Thoracic aorta (tissue), 2 donors: ENCODE results near the gene PSMA5. TPM values are rescaled to one million over a fixed set of nuclear protein-coding genes. Genes with fewer than 3 reads are reported as not detected.

ENCODE experiments used
- ATAC-seq: fragments of 150-250 bp; one replicate; pipeline ENCODE4 v1.8.0; 2017; ENCODE audit warnings: low read depth; ENCODE audit not compliant: insufficient number of reproducible peaks, low FRiP score
- DNase-seq: peaks from one replicate; pipeline ENCODE4 v3.0.0-alpha.2; 2020; ENCODE audit warnings: low spot score
- H3K27ac ChIP-seq, 2 donors: fragments of 200-600 bp; sonication (generic); 1 replicate in 1 of 2; 2 replicates in 1 of 2; pipeline ENCODE4 v1.5.1; 2016; ENCODE audit warnings: mild to moderate bottlenecking in 2 of 2, moderate library complexity in 2 of 2
- H3K27me3 ChIP-seq: fragments of 200-600 bp; sonication (generic); replicated peaks from 2 replicates; pipeline ENCODE4 v1.6.0; 2016; ENCODE audit warnings: mild to moderate bottlenecking; ENCODE audit not compliant: insufficient read depth
- H3K36me3 ChIP-seq: fragments of 200-600 bp; sonication (generic); one replicate; pipeline ENCODE4 v1.5.1; 2016
- H3K4me1 ChIP-seq, 2 donors: fragments of 200-600 bp; sonication (generic); 1 replicate in 1 of 2; 2 replicates in 1 of 2; pipeline versions ENCODE4 v1.5.1 to v1.6.0; 2016; ENCODE audit warnings: low read depth in 2 of 2, mild to moderate bottlenecking in 1 of 2; ENCODE audit not compliant: control insufficient read depth in 1 of 2
- H3K4me3 ChIP-seq: fragments of 200-600 bp; sonication (generic); 2 replicates; pipeline ENCODE4 v1.5.1; 2016; ENCODE audit warnings: mild to moderate bottlenecking
- H3K9me3 ChIP-seq: fragments of 200-600 bp; sonication (generic); 2 replicates; pipeline ENCODE4 v1.5.1; 2016
- total RNA-seq, 2 donors: library from RNA; depleted of rRNA; stranded (reverse); fragments of >200 nt; gene quantifications; one replicate each; pipeline versions ENCODE4 v1.1.0 to v1.2.3, GENCODE V29; 2016
- TF ChIP-seq, protein P1 (sequence below): fragments of 200-600 bp; sonication (generic); IDR thresholded peaks from one replicate; pipeline ENCODE4 v1.5.1; 2019; ENCODE audit warnings: antibody characterized with exemption

The PSMA5 gene
- total RNA-seq, 2 donors from 2014 or later, result 17.3 to 20.1 TPM

DNA sequence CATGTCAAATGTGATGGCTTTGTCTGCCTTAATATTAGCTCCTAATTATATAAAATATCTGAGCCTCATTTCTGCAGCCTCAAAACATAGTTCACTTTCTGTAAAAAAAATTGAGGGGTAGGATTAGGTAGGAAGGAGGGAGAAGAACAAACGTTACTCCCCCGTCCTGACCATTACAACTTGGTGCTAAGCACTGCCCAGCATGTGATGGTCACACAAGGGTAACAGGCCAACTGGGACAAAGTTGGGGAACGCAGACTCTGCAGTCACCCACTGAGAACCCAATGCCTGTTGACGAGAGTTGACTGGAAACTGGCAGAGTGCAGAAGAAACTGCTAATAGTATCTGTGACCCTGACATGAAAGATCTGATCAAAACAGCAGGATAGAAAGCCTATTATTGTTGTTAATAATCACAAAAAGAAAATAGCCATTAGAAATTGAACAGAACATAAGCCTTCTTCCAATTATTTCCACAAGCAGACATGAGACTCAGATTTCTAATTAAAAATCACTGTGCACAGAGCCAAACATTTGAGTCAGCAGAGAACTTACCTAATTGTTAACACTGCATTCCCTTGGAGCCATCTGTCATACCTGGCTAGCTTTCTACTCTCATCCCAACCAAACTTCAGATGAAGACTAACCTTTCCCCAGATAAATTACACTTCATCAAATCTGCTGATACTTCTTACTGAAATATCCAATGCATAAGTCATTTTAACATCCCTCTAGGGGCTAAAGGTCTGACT, 34.0 kb downstream of the PSMA5 start:
- Histone ChIP-seq H3K27me3 (no peaks in the 10 kb centered on the region), H3K4me3 (peak overlapping the region; percentile 63), H3K4me1 (peaks cover 57 to 78% of the 10 kb centered on the region in 2 donors), H3K36me3 (no peaks in the 10 kb centered on the region), H3K9me3 (no peaks in the 10 kb centered on the region), H3K27ac (peak overlapping the region; percentile 88 to 89)
- TF ChIP-seq, protein P1, sequence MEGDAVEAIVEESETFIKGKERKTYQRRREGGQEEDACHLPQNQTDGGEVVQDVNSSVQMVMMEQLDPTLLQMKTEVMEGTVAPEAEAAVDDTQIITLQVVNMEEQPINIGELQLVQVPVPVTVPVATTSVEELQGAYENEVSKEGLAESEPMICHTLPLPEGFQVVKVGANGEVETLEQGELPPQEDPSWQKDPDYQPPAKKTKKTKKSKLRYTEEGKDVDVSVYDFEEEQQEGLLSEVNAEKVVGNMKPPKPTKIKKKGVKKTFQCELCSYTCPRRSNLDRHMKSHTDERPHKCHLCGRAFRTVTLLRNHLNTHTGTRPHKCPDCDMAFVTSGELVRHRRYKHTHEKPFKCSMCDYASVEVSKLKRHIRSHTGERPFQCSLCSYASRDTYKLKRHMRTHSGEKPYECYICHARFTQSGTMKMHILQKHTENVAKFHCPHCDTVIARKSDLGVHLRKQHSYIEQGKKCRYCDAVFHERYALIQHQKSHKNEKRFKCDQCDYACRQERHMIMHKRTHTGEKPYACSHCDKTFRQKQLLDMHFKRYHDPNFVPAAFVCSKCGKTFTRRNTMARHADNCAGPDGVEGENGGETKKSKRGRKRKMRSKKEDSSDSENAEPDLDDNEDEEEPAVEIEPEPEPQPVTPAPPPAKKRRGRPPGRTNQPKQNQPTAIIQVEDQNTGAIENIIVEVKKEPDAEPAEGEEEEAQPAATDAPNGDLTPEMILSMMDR, result no peak
- DNase-seq (no peak), ATAC-seq (no peak)

DNA sequence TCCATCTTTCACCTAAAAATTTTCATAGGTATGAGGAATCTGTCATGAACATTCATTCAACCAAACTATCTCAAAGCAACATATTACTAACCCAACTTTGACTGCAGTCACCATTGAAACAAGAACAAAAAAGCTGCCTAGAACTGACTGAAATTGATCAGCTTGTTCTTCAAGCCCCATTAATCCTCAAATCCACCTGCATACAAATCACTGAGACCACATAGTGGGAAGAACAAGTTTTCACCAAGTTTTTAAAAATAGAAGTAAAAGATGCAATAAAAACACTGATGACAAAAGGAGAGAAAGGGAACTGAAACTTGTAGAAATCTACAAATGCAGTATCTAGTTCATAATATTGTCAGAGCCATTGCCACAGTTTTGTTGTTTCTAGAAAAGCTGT, 34.6 kb downstream of the PSMA5 start:
- Histone ChIP-seq H3K9me3 (no peaks in the 10 kb centered on the region), H3K27ac (peak overlapping the region; percentile 88 to 89), H3K4me3 (peak overlapping the region; percentile 63), H3K27me3 (no peaks in the 10 kb centered on the region), H3K36me3 (no peaks in the 10 kb centered on the region), H3K4me1 (peaks cover 60 to 84% of the 10 kb centered on the region in 2 donors)
- TF ChIP-seq, protein P1, result no peak
- DNase-seq (no peak), ATAC-seq (no peak)

DNA sequence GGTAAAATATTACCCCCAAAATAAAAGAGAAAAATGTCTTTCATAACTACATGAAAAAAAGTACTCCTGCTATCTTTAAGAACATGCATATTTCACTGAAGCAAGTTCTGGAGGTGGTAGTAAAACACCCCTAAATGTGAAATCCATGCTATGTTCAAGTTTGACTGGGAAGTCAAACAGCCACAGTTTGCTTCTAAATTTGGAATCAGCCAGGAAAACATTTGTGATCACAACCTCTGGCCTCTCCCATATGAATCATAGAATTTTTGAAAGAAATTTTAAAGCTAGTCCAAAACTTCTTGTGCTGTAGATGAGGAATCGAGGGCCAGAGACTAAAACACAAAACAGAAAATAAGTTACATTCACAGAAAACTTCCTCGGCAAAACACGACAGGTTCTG, 35.1 kb downstream of the PSMA5 start:
- Histone ChIP-seq H3K36me3 (no peaks in the 10 kb centered on the region), H3K27me3 (no peaks in the 10 kb centered on the region), H3K27ac (peak overlapping the region; percentile 88 to 89), H3K9me3 (no peaks in the 10 kb centered on the region), H3K4me3 (peak overlapping the region; percentile 63), H3K4me1 (peaks cover 65 to 89% of the 10 kb centered on the region in 2 donors)
- DNase-seq (no peak), ATAC-seq (no peak)
- TF ChIP-seq, protein P1, result no peak

DNA sequence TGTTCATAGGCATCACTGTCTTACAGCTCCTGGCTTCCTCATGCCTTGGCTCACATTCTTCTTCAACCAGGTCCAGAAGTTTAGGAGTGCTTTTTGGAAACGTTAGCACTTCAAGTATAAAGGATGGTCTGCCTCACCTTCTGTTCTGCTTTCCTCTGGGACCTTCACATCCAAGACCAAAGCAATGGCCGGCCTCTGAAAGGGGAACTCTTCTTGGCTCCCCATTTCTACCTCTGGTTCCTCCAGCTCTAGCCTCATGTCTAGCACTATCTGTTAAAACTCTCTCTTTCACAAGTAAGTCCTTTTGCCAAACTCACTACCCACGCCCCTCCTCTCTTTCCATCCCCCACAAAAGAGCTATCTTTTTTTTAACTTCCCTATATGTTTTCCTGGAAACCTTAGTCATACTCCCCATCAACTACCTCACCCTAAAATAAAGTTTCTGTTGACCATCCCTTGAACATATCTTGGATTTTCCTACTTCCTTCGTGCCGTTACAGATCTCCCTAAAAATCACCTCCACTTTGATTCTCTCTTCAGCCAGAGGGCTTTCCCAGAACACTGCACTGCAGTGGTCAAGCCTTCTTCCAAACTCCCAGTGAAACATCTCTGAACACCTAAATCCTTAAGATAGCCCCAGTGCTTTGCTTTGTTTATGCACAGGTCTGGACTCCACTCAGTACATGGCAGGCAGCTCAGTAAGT, 36.5 kb downstream of the PSMA5 start:
- Histone ChIP-seq H3K4me1 (peaks cover 71 to 91% of the 10 kb centered on the region in 2 donors), H3K27me3 (no peaks in the 10 kb centered on the region), H3K4me3 (peak overlapping the region; percentile 63), H3K27ac (peak overlapping the region; percentile 88 to 89), H3K9me3 (no peaks in the 10 kb centered on the region), H3K36me3 (no peaks in the 10 kb centered on the region)
- TF ChIP-seq, protein P1, result no peak
- DNase-seq, result no peak
- ATAC-seq, result no peak

DNA sequence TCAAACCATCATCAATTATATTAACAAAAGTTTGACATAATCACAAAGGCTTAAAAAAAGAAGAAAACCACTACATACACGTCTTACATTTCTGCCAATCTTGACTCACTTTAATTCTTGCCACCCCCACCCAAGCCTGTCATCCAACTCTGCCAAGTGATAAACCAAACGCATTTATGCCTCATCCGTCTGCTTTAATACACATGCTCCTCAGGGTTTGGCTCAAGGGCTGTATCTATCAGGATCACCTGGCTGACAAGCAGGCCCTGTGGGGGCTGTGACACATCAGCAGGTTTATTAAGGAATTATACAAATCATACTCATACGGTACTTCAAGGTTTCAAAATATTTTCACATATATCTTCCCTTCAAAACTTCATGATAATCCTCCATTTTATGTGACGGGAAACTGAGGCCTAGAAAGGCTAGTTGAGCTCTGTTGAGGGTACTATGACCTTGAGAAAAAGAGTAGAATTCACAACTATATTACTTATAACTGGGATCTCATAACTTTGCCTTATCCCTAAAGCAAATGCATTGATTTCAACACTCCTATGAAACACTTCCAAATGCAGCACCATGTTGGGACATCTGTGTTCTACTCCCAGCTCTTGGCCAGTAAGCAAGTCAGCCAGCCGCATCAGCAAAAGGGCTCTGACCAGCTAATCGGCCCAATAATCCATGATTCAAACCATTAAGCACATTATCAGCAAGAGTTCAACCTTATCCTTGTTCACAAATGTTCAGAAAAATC, 37.2 kb downstream of the PSMA5 start:
- no peaks in the 10 kb centered on the region for H3K27me3 ChIP-seq
- peak overlapping the region; percentile 63 for H3K4me3 ChIP-seq
- DNase-seq, result no peak
- peak overlapping the region; percentile 88 to 89 for H3K27ac ChIP-seq
- H3K4me1 ChIP-seq, result peaks cover 71 to 91% of the 10 kb centered on the region in 2 donors
- no peak for ATAC-seq
- TF ChIP-seq, protein P1, result no peak
- no peaks in the 10 kb centered on the region for H3K9me3 ChIP-seq
- no peaks in the 10 kb centered on the region for H3K36me3 ChIP-seq
